ENCODE results near the gene CENPN. TPM values are rescaled to one million over a fixed set of nuclear protein-coding genes. Genes with fewer than 3 reads are reported as not detected.
A peak's percentile ranks its signal among the peaks of the same experiment; 100 is the strongest.

CENPN gene
- 19.4 and 31.0 TPM in 2 replicates for total RNA-seq (ENCODE audit: low replicate concordance)
- long read RNA-seq, partial matches to known transcripts: 2 of 18 reads
- long read RNA-seq, other reads (novel, unspliced or antisense): 6 of 18 reads

- Mint-ChIP-seq H3K9me3 (no peaks in the 10 kb centered on the region), H3K36me3 (no peaks in the 10 kb centered on the region), H3K4me1 (ENCODE audit: unreplicated experiment) (peaks cover 29% of the 10 kb centered on the region), H3K27ac (peak within 1 kb of the TSS; percentile 100), H3K27me3 (no peaks in the 10 kb centered on the region), H3K4me3 (peak within 1 kb of the TSS; percentile 99)
- peak; percentile 98 for DNase-seq (ENCODE audit: extremely low spot score, unreplicated experiment)
- TF ChIP-seq CTCF (conservative IDR thresholded peaks at IDR 0.05): no peak
These were observed at the start of gene CENPN, which contains the start of gene CMC2 for GRCh38 chr16:81006813-81007695. CENPN (plus strand) TSS chr16:81007214; CDS start chr16:81011940, 4,726 bp downstream. CMC2 (minus strand) TSS chr16:81006885; CDS start chr16:80997394, 9,491 bp downstream.

- Mint-ChIP-seq H3K9me3 (peaks cover 14% of the 10 kb centered on the region), H3K36me3 (peaks cover 10% of the 10 kb centered on the region), H3K27me3 (no peaks in the 10 kb centered on the region), H3K27ac (no peak overlapping the region), H3K4me1 (ENCODE audit: unreplicated experiment) (no peaks in the 10 kb centered on the region), H3K4me3 (no peak overlapping the region)
- no peak for TF ChIP-seq CTCF (conservative IDR thresholded peaks at IDR 0.05)
- no peak for DNase-seq (ENCODE audit: extremely low spot score, unreplicated experiment)
These were observed 48.7 kb upstream of the CENPN start for GRCh38 chr16:80958284-80958683.

GRCh38 chr16:80962879-80963278 lies 44.1 kb upstream of the CENPN start:
- peaks cover 7% of the 10 kb centered on the region for H3K36me3 Mint-ChIP-seq
- H3K4me1 Mint-ChIP-seq (ENCODE audit: unreplicated experiment): no peaks in the 10 kb centered on the region
- H3K27me3 Mint-ChIP-seq: no peaks in the 10 kb centered on the region
- no peak for TF ChIP-seq CTCF (conservative IDR thresholded peaks at IDR 0.05)
- peaks cover 8% of the 10 kb centered on the region for H3K9me3 Mint-ChIP-seq
- no peak overlapping the region for H3K27ac Mint-ChIP-seq
- H3K4me3 Mint-ChIP-seq: no peak overlapping the region
- DNase-seq (ENCODE audit: extremely low spot score, unreplicated experiment): no peak

- no peak for DNase-seq (ENCODE audit: extremely low spot score, unreplicated experiment)
- Mint-ChIP-seq H3K36me3 (peaks cover 12% of the 10 kb centered on the region), H3K27ac (no peak overlapping the region), H3K4me3 (no peak overlapping the region), H3K4me1 (ENCODE audit: unreplicated experiment) (no peaks in the 10 kb centered on the region), H3K27me3 (no peaks in the 10 kb centered on the region), H3K9me3 (peaks cover 8% of the 10 kb centered on the region)
- TF ChIP-seq CTCF (conservative IDR thresholded peaks at IDR 0.05): no peak
These were observed 42.7 kb upstream of the CENPN start for GRCh38 chr16:80964351-80964750.

- Mint-ChIP-seq H3K36me3 (peaks cover 5% of the 10 kb centered on the region), H3K27me3 (no peaks in the 10 kb centered on the region), H3K27ac (no peak overlapping the region), H3K9me3 (no peaks in the 10 kb centered on the region), H3K4me1 (ENCODE audit: unreplicated experiment) (no peaks in the 10 kb centered on the region), H3K4me3 (no peak overlapping the region)
- DNase-seq (ENCODE audit: extremely low spot score, unreplicated experiment): no peak
- TF ChIP-seq CTCF (conservative IDR thresholded peaks at IDR 0.05): no peak
These were observed 40.4 kb upstream of the CENPN start for GRCh38 chr16:80966617-80967016.

All from type B pancreatic cell (in vitro differentiated cells).